ENCODE results near the gene TSR1.

DNA sequence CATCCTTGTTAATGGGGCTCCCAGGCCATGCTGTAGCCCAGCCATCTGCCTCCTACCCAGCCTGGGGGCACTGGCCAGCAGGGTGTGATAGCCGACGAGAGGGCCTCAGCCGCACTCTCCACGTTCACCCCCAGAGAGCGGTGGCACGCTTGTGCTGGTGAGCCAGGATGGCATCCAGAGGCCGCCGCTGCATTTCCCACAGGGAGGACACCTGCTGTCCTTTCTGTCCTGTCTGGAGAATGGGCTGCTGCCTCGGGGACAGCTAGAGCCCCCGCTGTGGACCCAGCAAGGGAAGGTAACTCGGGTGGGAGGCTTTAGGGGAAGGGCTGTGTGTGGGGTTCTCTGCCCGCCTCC lies 28.5 kb upstream of the TSR1 start:
- TF ChIP-seq POLR2A (IDR thresholded peaks at IDR 0.05) (no peak), EP300 (IDR thresholded peaks at IDR 0.05) (no peak)
- TF ChIP-seq, protein P1, sequence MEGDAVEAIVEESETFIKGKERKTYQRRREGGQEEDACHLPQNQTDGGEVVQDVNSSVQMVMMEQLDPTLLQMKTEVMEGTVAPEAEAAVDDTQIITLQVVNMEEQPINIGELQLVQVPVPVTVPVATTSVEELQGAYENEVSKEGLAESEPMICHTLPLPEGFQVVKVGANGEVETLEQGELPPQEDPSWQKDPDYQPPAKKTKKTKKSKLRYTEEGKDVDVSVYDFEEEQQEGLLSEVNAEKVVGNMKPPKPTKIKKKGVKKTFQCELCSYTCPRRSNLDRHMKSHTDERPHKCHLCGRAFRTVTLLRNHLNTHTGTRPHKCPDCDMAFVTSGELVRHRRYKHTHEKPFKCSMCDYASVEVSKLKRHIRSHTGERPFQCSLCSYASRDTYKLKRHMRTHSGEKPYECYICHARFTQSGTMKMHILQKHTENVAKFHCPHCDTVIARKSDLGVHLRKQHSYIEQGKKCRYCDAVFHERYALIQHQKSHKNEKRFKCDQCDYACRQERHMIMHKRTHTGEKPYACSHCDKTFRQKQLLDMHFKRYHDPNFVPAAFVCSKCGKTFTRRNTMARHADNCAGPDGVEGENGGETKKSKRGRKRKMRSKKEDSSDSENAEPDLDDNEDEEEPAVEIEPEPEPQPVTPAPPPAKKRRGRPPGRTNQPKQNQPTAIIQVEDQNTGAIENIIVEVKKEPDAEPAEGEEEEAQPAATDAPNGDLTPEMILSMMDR (IDR thresholded peaks at IDR 0.05), result no peak

Measured in ovary (tissue), 3 donors.